ENCODE measurements around the gene LRRC28. TPM values are rescaled to one million over a fixed set of nuclear protein-coding genes. Genes with fewer than 3 reads are reported as not detected.

LRRC28 gene
- total RNA-seq, 1 experiment from 2014 or later, result 39.3 TPM

DNA sequence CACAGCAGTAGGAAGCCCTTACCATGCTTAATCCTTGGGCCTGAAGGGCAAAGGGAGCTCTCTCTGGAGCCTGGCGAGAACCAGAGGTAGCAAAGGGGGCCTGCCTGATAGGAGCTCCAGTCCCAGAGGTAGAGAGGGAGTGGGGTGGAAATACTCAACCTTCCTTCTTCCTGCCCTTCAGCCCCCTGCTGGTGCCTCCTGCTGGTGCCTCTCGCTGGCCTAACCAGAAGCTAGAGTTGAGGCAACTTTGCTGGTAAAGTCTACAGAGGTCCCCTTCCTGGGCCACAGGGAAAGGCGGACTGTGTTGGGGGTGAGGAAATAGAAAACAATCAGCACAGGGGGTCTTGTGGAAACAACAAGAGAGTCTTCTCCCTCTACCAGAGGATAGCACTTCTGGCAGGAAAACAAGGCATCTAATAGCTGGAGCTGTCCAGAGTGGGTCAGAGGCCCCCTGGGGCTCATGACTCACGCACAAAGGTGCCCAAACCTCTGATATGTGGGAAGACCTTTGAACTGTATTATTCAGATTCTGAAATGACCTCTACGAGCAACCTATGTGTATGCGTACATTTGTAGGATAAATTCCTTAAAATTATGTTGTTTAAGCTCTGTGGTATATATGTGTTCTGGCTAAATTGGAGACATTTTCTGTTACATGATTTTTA lies 133.9 kb downstream of the LRRC28 start:
- Histone ChIP-seq H3K36me3 (ENCODE audit: control insufficient read depth, insufficient read depth, low read length) (no peaks in the 10 kb centered on the region; the same call in 1 of the 2 replicates), H3K27ac (ENCODE audit: low read length) (no peak overlapping the region), H3K9me3 (ENCODE audit: control insufficient read depth, insufficient read depth, low read depth, low read length) (no peaks in the 10 kb centered on the region), H3K4me3 (ENCODE audit: low read depth in 2 of 2, low read length in 2 of 2) (no peak overlapping the region), H3K4me1 (ENCODE audit: control insufficient read depth, insufficient read depth, low read length) (no peaks in the 10 kb centered on the region), H3K27me3 (ENCODE audit: control insufficient read depth, insufficient read depth, low read length) (no peaks in the 10 kb centered on the region)
- BruUV-seq (replicated peaks), result no TSS peak
- in situ Hi-C loops (cut with HindIII; ENCODE audit: low pct_unique_long_range_greater_than_20kb, low sequenced_read_pairs) (no loop called here), intact Hi-C loops (cut with micrococcal nuclease; ENCODE audit: unreplicated experiment) (no loop called here)
- TF ChIP-seq, protein P1, sequence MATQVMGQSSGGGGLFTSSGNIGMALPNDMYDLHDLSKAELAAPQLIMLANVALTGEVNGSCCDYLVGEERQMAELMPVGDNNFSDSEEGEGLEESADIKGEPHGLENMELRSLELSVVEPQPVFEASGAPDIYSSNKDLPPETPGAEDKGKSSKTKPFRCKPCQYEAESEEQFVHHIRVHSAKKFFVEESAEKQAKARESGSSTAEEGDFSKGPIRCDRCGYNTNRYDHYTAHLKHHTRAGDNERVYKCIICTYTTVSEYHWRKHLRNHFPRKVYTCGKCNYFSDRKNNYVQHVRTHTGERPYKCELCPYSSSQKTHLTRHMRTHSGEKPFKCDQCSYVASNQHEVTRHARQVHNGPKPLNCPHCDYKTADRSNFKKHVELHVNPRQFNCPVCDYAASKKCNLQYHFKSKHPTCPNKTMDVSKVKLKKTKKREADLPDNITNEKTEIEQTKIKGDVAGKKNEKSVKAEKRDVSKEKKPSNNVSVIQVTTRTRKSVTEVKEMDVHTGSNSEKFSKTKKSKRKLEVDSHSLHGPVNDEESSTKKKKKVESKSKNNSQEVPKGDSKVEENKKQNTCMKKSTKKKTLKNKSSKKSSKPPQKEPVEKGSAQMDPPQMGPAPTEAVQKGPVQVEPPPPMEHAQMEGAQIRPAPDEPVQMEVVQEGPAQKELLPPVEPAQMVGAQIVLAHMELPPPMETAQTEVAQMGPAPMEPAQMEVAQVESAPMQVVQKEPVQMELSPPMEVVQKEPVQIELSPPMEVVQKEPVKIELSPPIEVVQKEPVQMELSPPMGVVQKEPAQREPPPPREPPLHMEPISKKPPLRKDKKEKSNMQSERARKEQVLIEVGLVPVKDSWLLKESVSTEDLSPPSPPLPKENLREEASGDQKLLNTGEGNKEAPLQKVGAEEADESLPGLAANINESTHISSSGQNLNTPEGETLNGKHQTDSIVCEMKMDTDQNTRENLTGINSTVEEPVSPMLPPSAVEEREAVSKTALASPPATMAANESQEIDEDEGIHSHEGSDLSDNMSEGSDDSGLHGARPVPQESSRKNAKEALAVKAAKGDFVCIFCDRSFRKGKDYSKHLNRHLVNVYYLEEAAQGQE (IDR thresholded peaks at IDR 0.05; ENCODE audit: insufficient read depth in 1 of 2, low read depth in 2 of 2, low read length in 1 of 2), result no peak
- TF ChIP-seq TCF7L2 (IDR thresholded peaks at IDR 0.05; ENCODE audit: low read depth, low read length), result no peak
- no peak for TF ChIP-seq SIN3A (IDR thresholded peaks at IDR 0.05; ENCODE audit: borderline replicate concordance, insufficient read depth, low read depth, low read length)
- TF ChIP-seq POLR2AphosphoS5 (IDR thresholded peaks at IDR 0.05; ENCODE audit: low read depth, low read length), result no peak
- TF ChIP-seq, protein P2, sequence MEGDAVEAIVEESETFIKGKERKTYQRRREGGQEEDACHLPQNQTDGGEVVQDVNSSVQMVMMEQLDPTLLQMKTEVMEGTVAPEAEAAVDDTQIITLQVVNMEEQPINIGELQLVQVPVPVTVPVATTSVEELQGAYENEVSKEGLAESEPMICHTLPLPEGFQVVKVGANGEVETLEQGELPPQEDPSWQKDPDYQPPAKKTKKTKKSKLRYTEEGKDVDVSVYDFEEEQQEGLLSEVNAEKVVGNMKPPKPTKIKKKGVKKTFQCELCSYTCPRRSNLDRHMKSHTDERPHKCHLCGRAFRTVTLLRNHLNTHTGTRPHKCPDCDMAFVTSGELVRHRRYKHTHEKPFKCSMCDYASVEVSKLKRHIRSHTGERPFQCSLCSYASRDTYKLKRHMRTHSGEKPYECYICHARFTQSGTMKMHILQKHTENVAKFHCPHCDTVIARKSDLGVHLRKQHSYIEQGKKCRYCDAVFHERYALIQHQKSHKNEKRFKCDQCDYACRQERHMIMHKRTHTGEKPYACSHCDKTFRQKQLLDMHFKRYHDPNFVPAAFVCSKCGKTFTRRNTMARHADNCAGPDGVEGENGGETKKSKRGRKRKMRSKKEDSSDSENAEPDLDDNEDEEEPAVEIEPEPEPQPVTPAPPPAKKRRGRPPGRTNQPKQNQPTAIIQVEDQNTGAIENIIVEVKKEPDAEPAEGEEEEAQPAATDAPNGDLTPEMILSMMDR (IDR thresholded peaks at IDR 0.05), result no peak
- DNase-seq (ENCODE audit: low read depth, low spot score) (no peak), ATAC-seq (no peak)
- ChIA-PET POLR2A (no interaction called here), CTCF (no interaction called here)

DNA sequence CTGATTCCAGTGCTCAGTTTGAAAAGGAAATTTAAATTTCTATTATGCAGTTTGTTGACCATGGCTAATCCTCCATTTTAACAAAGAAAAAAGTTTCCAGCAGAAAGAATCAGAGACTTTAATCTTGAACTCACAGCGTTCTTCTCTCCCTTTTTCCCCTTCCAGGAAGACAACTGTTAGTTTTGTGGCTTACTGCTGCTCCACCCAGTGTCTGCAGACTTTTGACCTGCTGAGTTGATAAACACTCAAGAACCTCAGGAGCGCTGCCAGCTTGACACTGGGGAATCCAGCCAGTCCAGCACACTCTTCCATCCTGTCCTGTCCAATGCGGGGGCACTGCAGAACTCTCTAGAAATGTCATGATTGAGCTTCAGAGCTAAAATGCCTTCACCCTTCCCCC lies 134.6 kb downstream of the LRRC28 start:
- ATAC-seq (no peak), DNase-seq (ENCODE audit: low read depth, low spot score) (no peak)
- in situ Hi-C loops (cut with HindIII; ENCODE audit: low pct_unique_long_range_greater_than_20kb, low sequenced_read_pairs), result no loop called here

More for the DNA sequence above, 134.6 kb downstream of the LRRC28 start:
- BruUV-seq (replicated peaks), result no TSS peak
- TF ChIP-seq TCF7L2 (IDR thresholded peaks at IDR 0.05; ENCODE audit: low read depth, low read length) (no peak), SIN3A (IDR thresholded peaks at IDR 0.05; ENCODE audit: borderline replicate concordance, insufficient read depth, low read depth, low read length) (no peak), POLR2AphosphoS5 (IDR thresholded peaks at IDR 0.05; ENCODE audit: low read depth, low read length) (no peak)
- TF ChIP-seq, protein P1 (IDR thresholded peaks at IDR 0.05; ENCODE audit: insufficient read depth in 1 of 2, low read depth in 2 of 2, low read length in 1 of 2), result no peak
- TF ChIP-seq, protein P2 (IDR thresholded peaks at IDR 0.05), result no peak
- Histone ChIP-seq H3K4me3 (ENCODE audit: low read depth in 2 of 2, low read length in 2 of 2) (no peak overlapping the region), H3K9me3 (ENCODE audit: control insufficient read depth, insufficient read depth, low read depth, low read length) (no peaks in the 10 kb centered on the region), H3K36me3 (ENCODE audit: control insufficient read depth, insufficient read depth, low read length) (no peaks in the 10 kb centered on the region; the same call in 1 of the 2 replicates), H3K27ac (ENCODE audit: low read length) (no peak overlapping the region), H3K27me3 (ENCODE audit: control insufficient read depth, insufficient read depth, low read length) (no peaks in the 10 kb centered on the region), H3K4me1 (ENCODE audit: control insufficient read depth, insufficient read depth, low read length) (no peaks in the 10 kb centered on the region)
- ChIA-PET POLR2A (no interaction called here), CTCF (no interaction called here)
- intact Hi-C loops (cut with micrococcal nuclease; ENCODE audit: unreplicated experiment), result no loop called here
